Activated T-cell treated with anti-CD3 and anti-CD28 coated beads, Interleukin-2, amount 50 U/mL, for 4 hours (primary cell): ENCODE results near the gene MYLK4. TPM values are rescaled to one million over a fixed set of nuclear protein-coding genes. Genes with fewer than 3 reads are reported as not detected.
A peak's percentile ranks its signal among the peaks of the same experiment; 100 is the strongest.

Source experiments
- ATAC-seq, 2 donors: fragments of 200-7000 bp; cut with Tn5 transposase; one replicate each; pipeline ENCODE4 v1.10.0; 2021
- DNase-seq: peaks from one replicate; pipeline ENCODE4 v3.0.0-alpha.2; 2020
- H3K27me3 Mint-ChIP-seq: one replicate; pipeline ENCODE4 v1.8.0; 2021; ENCODE audit warnings: low read depth, mixed read lengths
- H3K36me3 Mint-ChIP-seq: one replicate; pipeline ENCODE4 v1.8.0; 2022; ENCODE audit warnings: mixed read lengths; ENCODE audit not compliant: insufficient read depth
- H3K4me1 Mint-ChIP-seq: one replicate; pipeline ENCODE4 v1.8.0; 2021; ENCODE audit warnings: low read depth, mixed read lengths
- H3K4me3 Mint-ChIP-seq: one replicate; pipeline ENCODE4 v1.8.0; 2021; ENCODE audit warnings: mild to moderate bottlenecking, moderate library complexity, mixed read lengths
- H3K9me3 Mint-ChIP-seq: one replicate; pipeline ENCODE4 v1.8.0; 2021; ENCODE audit warnings: mixed read lengths
- total RNA-seq, 3 donors: library from RNA; stranded (reverse); gene quantifications; one replicate each; pipeline ENCODE4 v1.2.1, GENCODE V29; 2021

MYLK4 gene
- total RNA-seq, 3 donors from 2014 or later = 0.08 to 0.18 (median 0.11) TPM

- peaks cover 18% of the 10 kb centered on the region for H3K27me3 Mint-ChIP-seq
- peaks cover 8% of the 10 kb centered on the region for H3K9me3 Mint-ChIP-seq
- ATAC-seq = no peak
- no peak for DNase-seq
- H3K4me1 Mint-ChIP-seq = no peaks in the 10 kb centered on the region
- no peaks in the 10 kb centered on the region for H3K36me3 Mint-ChIP-seq
- no peak overlapping the region for H3K4me3 Mint-ChIP-seq
These were observed 98.8 kb downstream of the MYLK4 start for GRCh38 chr6:2651961-2652360.

DNA sequence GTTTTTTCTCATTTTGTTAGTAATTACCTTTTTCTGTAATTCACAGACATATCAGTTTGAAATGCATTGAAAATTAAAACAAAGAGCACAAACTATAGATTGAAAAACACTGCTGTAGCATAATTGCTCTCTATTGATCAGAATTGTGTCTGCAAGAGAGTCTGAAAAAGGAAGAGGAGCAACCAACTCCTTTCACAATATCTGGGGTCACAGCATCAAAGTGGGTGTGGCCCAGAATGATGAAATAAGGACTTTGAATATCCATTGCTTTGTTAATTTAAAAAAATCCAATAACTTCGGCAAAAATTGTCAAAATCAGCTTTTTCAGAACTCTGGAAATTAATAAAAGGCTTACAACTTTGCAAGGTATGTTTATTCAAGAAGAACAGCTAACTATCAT is 99.2 kb downstream of the MYLK4 start:
- no peak for ATAC-seq
- Mint-ChIP-seq H3K9me3 (peaks cover 8% of the 10 kb centered on the region), H3K27me3 (peaks cover 23% of the 10 kb centered on the region), H3K36me3 (no peaks in the 10 kb centered on the region), H3K4me3 (no peak overlapping the region), H3K4me1 (no peaks in the 10 kb centered on the region)
- DNase-seq = no peak

DNA sequence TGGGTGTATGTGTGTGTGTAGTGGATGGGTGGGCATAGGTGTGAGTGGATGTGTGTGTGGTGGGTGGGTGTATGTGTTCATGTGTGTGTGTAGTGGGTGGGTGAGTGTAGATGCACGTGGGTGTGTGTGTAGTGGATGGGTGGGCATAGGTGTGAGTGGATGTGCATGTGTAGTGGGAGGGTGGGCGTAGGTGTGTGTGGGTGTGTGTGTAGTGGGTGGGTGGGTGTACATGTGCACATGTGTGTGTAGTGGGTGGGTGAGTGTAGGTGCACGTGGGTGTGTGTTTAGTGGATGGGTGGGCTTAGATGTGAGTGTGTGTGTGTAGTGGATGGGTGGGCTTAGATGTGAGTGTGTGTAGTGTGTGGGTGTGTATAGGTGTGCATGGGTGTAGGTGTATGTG is 104.4 kb downstream of the MYLK4 start:
- no peak for ATAC-seq
- Mint-ChIP-seq H3K9me3 (no peaks in the 10 kb centered on the region), H3K27me3 (peaks cover 45% of the 10 kb centered on the region), H3K36me3 (no peaks in the 10 kb centered on the region), H3K4me1 (no peaks in the 10 kb centered on the region), H3K4me3 (no peak overlapping the region)
- no peak for DNase-seq

DNA sequence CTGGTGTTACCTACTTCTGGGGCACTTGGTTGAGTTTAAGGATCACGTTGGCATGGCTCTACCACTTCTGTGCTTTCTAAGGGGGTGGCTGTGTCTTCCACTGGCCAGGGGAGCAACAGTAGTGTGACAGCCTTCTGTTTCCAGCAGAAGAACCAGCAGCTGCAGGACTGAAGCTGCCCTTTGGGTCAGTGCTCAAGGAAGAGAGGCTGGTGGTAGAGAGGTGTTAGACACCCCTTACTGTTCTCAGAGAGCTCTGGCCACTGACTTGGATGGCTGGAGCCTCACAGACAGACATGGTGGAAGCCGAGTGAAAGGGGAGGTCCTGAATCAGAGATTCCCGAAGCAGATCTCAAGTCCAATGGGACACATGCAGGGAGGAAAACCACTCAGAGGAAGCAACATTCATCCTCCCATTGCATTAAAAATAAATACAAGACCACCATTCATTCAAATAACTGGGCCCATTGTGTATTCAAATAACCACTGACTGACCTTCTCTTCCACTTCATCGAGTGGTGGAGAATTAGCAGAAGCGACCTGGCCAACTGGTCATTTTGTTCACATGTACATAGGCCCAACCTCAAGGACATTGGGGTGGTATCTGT is 106.7 kb downstream of the MYLK4 start:
- Mint-ChIP-seq H3K36me3 (no peaks in the 10 kb centered on the region), H3K4me3 (no peak overlapping the region), H3K4me1 (no peaks in the 10 kb centered on the region), H3K27me3 (peaks cover 63% of the 10 kb centered on the region), H3K9me3 (no peaks in the 10 kb centered on the region)
- no peak for ATAC-seq
- DNase-seq = no peak

DNA sequence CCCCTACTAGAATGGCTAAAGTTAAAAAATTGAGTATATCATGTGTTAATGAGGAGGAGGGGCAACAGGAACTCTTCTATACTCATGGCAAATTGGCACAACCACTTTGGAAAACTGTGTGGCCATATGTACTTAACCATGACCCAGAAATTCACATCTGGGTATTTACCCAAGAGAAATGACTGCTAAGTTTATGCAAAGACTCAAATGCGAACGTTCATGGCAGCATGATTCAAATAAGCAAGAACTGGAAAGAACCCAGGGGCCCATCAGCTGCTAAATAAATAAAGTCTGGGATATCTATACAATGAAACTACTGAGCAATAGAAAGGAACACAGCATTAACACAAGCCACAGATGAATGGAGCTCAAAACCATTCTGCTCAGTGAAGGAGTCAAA is 107.6 kb downstream of the MYLK4 start:
- peaks cover 59% of the 10 kb centered on the region for H3K27me3 Mint-ChIP-seq
- H3K4me1 Mint-ChIP-seq = no peaks in the 10 kb centered on the region
- no peaks in the 10 kb centered on the region for H3K9me3 Mint-ChIP-seq
- H3K4me3 Mint-ChIP-seq = no peak overlapping the region
- no peak for ATAC-seq
- no peaks in the 10 kb centered on the region for H3K36me3 Mint-ChIP-seq
- DNase-seq = no peak

- no peaks in the 10 kb centered on the region for H3K4me1 Mint-ChIP-seq
- H3K4me3 Mint-ChIP-seq = no peak overlapping the region
- no peak for DNase-seq
- H3K9me3 Mint-ChIP-seq = no peaks in the 10 kb centered on the region
- no peak for ATAC-seq
- H3K36me3 Mint-ChIP-seq = no peaks in the 10 kb centered on the region
- peaks cover 58% of the 10 kb centered on the region for H3K27me3 Mint-ChIP-seq
These were observed 109.5 kb downstream of the MYLK4 start for GRCh38 chr6:2641044-2641725.

GRCh38 chr6:2640551-2640950 is 110.2 kb downstream of the MYLK4 start:
- H3K27me3 Mint-ChIP-seq = peaks cover 52% of the 10 kb centered on the region
- no peaks in the 10 kb centered on the region for H3K4me1 Mint-ChIP-seq
- no peak overlapping the region for H3K4me3 Mint-ChIP-seq
- no peaks in the 10 kb centered on the region for H3K36me3 Mint-ChIP-seq
- ATAC-seq = no peak
- no peak for DNase-seq
- no peaks in the 10 kb centered on the region for H3K9me3 Mint-ChIP-seq

GRCh38 chr6:2639896-2640295 is 110.8 kb downstream of the MYLK4 start:
- Mint-ChIP-seq H3K27me3 (peaks cover 50% of the 10 kb centered on the region), H3K4me1 (no peaks in the 10 kb centered on the region), H3K4me3 (no peak overlapping the region), H3K36me3 (no peaks in the 10 kb centered on the region), H3K9me3 (no peaks in the 10 kb centered on the region)
- no peak for ATAC-seq
- no peak for DNase-seq

DNA sequence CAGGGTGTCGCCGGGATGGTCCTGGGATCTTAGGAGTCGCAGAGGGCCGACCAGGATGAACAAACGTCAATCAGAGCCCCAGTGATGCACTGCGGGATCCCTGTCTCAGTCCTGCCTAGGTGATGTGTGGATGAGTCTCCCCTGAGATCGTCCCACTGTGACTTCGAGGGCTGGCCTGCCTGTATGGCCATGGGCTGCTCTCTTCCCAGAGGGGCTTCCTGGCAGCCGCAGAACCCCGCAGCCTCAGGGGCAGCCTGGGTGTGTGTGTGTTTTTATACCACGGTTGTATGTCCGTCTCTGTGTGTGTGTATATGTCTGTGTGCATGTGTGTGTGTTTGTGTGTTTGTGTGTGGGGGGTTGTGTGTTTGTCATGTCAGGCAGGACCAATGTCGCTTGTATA is 111.6 kb downstream of the MYLK4 start:
- ATAC-seq = no peak
- Mint-ChIP-seq H3K4me1 (peaks cover 2% of the 10 kb centered on the region), H3K27me3 (peaks cover 44% of the 10 kb centered on the region), H3K4me3 (no peak overlapping the region), H3K36me3 (no peaks in the 10 kb centered on the region), H3K9me3 (no peaks in the 10 kb centered on the region)
- DNase-seq = no peak

- Mint-ChIP-seq H3K36me3 (no peaks in the 10 kb centered on the region), H3K9me3 (no peaks in the 10 kb centered on the region), H3K4me3 (no peak overlapping the region), H3K27me3 (peaks cover 35% of the 10 kb centered on the region), H3K4me1 (peaks cover 2% of the 10 kb centered on the region)
- no peak for ATAC-seq
- no peak for DNase-seq
These were observed 114.0 kb downstream of the MYLK4 start for GRCh38 chr6:2636672-2637071.

DNA sequence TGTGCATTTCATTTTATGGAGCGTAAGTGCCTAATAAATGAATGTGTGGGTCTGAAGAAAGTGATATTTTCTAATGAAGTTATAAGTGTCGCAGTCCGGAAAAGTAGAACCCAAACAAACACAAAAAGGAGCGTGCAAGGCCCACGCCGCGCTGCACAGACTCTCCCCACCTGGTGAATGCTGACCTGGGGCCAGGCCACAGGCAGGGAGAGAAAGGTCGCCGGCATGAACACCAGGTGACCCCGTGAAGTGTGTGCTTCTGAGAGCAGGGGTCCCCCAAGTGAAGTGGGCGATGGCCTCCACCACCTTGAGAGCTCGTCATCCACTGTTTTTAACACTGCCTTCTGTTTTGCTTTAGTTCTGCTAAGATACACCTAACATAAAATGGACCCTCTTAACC is 114.8 kb downstream of the MYLK4 start:
- no peaks in the 10 kb centered on the region for H3K9me3 Mint-ChIP-seq

DNA sequence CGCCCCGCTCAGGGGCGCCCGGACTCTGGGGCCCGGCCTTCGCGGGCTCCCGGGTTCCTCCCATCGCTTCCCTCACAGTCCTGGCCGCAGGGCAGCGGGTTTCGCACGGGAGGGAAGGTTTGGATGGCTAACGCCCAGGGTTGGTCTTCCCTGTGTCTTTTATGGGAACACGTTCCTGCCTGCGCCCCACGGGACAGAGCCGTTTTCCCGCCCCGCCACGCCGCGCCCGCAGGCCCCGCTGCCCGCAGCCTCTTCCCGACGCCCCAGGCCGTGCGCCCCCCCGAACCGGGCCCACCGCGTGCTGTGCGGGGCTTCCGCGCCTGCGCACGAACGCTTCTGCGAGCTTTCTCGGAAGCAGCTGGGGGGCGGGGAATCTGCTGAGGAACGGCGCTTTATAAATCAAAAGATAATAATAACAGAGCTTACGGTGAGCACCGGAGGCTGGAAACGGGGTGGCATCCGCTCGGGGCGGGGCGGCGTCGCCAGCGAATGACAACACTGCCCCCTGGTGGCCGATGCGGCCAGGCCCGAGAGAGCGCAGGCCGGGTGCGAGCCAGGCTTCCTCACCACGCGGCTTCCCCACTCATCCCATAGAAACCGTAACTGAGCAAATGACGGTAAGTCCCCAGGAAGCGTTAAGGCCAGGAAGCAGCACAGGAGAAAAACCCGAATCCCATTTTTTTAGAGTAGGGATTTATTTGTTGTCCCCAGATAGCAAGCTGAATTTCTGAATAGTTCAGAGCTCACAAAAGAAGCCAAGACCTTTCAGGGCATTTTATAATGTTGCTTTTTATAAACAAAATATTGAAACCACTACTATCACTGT is 116.4 kb downstream of the MYLK4 start:
- ATAC-seq = peak; percentile 97 to 98
- Mint-ChIP-seq H3K27me3 (peaks cover 15% of the 10 kb centered on the region), H3K9me3 (no peaks in the 10 kb centered on the region), H3K36me3 (no peaks in the 10 kb centered on the region), H3K4me1 (peaks cover 2% of the 10 kb centered on the region), H3K4me3 (peak overlapping the region; percentile 72)
- DNase-seq = peak; percentile 84

More for the DNA sequence above, 114.8 kb downstream of the MYLK4 start:
- DNase-seq = no peak
- H3K4me3 Mint-ChIP-seq = no peak overlapping the region
- peaks cover 2% of the 10 kb centered on the region for H3K4me1 Mint-ChIP-seq
- H3K27me3 Mint-ChIP-seq = peaks cover 27% of the 10 kb centered on the region
- no peak for ATAC-seq
- H3K36me3 Mint-ChIP-seq = no peaks in the 10 kb centered on the region

DNA sequence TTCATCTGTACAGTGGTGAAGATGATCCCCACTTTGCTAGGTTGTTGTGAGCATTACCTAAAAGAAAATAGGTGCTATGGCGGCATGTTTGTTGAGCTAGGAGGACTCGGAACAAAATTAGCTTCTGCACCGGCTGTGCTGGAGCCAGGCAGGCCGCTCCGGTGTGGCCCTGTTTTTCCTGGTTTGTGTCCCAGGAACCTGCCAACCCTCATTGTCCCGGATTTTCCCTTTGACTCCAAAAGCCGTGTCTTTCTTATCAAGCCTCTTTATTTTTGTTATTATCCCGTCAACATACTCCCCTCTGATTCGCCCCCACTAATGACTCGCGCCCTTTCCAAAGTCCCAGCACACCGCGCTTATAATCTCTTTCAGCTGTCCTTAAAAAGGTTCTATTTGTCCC is 117.0 kb downstream of the MYLK4 start:
- peaks cover 11% of the 10 kb centered on the region for H3K27me3 Mint-ChIP-seq
- peak overlapping the region; percentile 49 for H3K4me3 Mint-ChIP-seq
- H3K9me3 Mint-ChIP-seq = no peaks in the 10 kb centered on the region
- peaks cover 2% of the 10 kb centered on the region for H3K4me1 Mint-ChIP-seq
- no peaks in the 10 kb centered on the region for H3K36me3 Mint-ChIP-seq
- ATAC-seq (no peak), DNase-seq (no peak)

- Mint-ChIP-seq H3K4me3 (no peak overlapping the region), H3K36me3 (no peaks in the 10 kb centered on the region), H3K27me3 (peaks cover 11% of the 10 kb centered on the region), H3K4me1 (peaks cover 2% of the 10 kb centered on the region), H3K9me3 (no peaks in the 10 kb centered on the region)
- ATAC-seq (no peak), DNase-seq (no peak)
These were observed 117.6 kb downstream of the MYLK4 start for GRCh38 chr6:2632976-2633584.
